Erythroblast (primary cell): ENCODE data around the gene COA1.
"Not testable (repeated sequence)": the region's sequence is repeated elsewhere in the genome, so short reads cannot be mapped to it uniquely, and the experiment has no call there.

Experiments
- DNase-seq, 2 experiments: peaks; one replicate each; lab custom pipeline; 2025; lab: John Stamatoyannopoulos, UW
- GATA1 ChIP-seq: IDR thresholded peaks from 2 replicates; pipeline ENCODE4 v1.6.1; 2011; ENCODE audit warnings: low read depth, mild to moderate bottlenecking, control low read depth, low read length, moderate library complexity
- POLR2A ChIP-seq: IDR thresholded peaks from 2 replicates; pipeline ENCODE4 v1.6.1; 2011; ENCODE audit warnings: mild to moderate bottlenecking, low read length

The COA1 gene

GRCh38 chr7:43729214-43729923 is at the start of gene COA1:
COA1 (minus strand) TSS chr7:43729523; CDS start chr7:43648614, 80,909 bp downstream.
- DNase-seq, result peak; percentile 94
- TF ChIP-seq POLR2A, result peak; percentile 89
- TF ChIP-seq GATA1, result no peak

- DNase-seq, result not testable (repeated sequence)
Measured at GRCh38 chr7:43778293-43779044, 49.1 kb upstream of the COA1 start.

- not testable (repeated sequence) for DNase-seq
Measured at GRCh38 chr7:43775255-43775654, 45.9 kb upstream of the COA1 start.

GRCh38 chr7:43773268-43773667 is 43.9 kb upstream of the COA1 start:
- not testable (repeated sequence) for DNase-seq

GRCh38 chr7:43771573-43771972 is 42.2 kb upstream of the COA1 start:
- peak; percentile 45 to 54 for DNase-seq
- no peak for TF ChIP-seq GATA1
- no peak for TF ChIP-seq POLR2A

GRCh38 chr7:43771128-43771527 is 41.8 kb upstream of the COA1 start:
- no peak for TF ChIP-seq POLR2A
- TF ChIP-seq GATA1, result no peak
- peak; percentile 72 to 86 for DNase-seq

- no peak for DNase-seq
- TF ChIP-seq POLR2A (no peak), GATA1 (no peak)
Measured at GRCh38 chr7:43769791-43770465, 40.6 kb upstream of the COA1 start.

GRCh38 chr7:43769281-43769680 is 40.0 kb upstream of the COA1 start:
- no peak for TF ChIP-seq GATA1
- TF ChIP-seq POLR2A, result no peak
- DNase-seq, result no peak

- peak; percentile 76 to 77 for DNase-seq
- TF ChIP-seq POLR2A (peak; percentile 3), GATA1 (no peak)
Measured at GRCh38 chr7:43768887-43769272, 39.6 kb upstream of the COA1 start.

- TF ChIP-seq POLR2A (peak; percentile 14), GATA1 (no peak)
- peak; percentile 70 to 85 for DNase-seq
Measured at GRCh38 chr7:43768201-43768886, 39.0 kb upstream of the COA1 start.

GRCh38 chr7:43767311-43767710 is 38.0 kb upstream of the COA1 start:
- DNase-seq, result peak; percentile 45 to 52
- TF ChIP-seq POLR2A (no peak), GATA1 (no peak)

- TF ChIP-seq GATA1, result no peak
- TF ChIP-seq POLR2A, result peak; percentile 14
- peak; percentile 76 to 85 for DNase-seq
Measured at GRCh38 chr7:43766564-43766963, 37.2 kb upstream of the COA1 start.

- peak; percentile 45 to 60 for DNase-seq
- TF ChIP-seq POLR2A (no peak), GATA1 (no peak)
Measured at GRCh38 chr7:43764807-43765491, 35.6 kb upstream of the COA1 start.
